K562 (cell line): Measurements from ENCODE around the gene CCDC28B. TPM values are rescaled to one million over a fixed set of nuclear protein-coding genes. Genes with fewer than 3 reads are reported as not detected.

ENCODE experiments used
- CREM ChIP-seq: IDR thresholded peaks from 2 replicates; pipeline ENCODE4 v1.6.1; 2014; ENCODE audit warnings: antibody characterized with exemption, low read depth
- GTF2A2 ChIP-seq: IDR thresholded peaks from 2 replicates; pipeline ENCODE4 v1.6.1; 2016; ENCODE audit warnings: mild to moderate bottlenecking, missing genetic modification characterization, missing compliant biosample characterization
- KDM5B ChIP-seq: fragments of 200-600 bp; sonication (generic); IDR thresholded peaks from 2 replicates; pipeline ENCODE4 v1.6.1; 2012; ENCODE audit warnings: low read depth, mild to moderate bottlenecking, moderate library complexity, low read length, control low read depth, inconsistent platforms; ENCODE audit not compliant: insufficient replicate concordance
- LCOR ChIP-seq: sonication (generic); formaldehyde crosslinking; IDR thresholded peaks from 2 replicates; pipeline ENCODE4 v1.8.0; 2022; ENCODE audit warnings: mild to moderate bottlenecking, missing genetic modification reagents
- MCM2 ChIP-seq: fragments of 450-650 bp; IDR thresholded peaks from 2 replicates; pipeline ENCODE4 v1.6.1; 2017; ENCODE audit warnings: low read depth, mild to moderate bottlenecking
- MYNN ChIP-seq, 2 experiments: sonication (generic); formaldehyde crosslinking in 1 of 2; IDR thresholded peaks; 2 replicates each; pipeline versions ENCODE4 v1.5.0 to v1.6.1; 2016 to 2020; ENCODE audit warnings: antibody characterized with exemption in 1 of 2, missing genetic modification reagents in 1 of 2
- NFIC ChIP-seq: fragments of 450-650 bp; IDR thresholded peaks from 2 replicates; pipeline ENCODE4 v1.6.1; 2017; ENCODE audit warnings: mild to moderate bottlenecking, inconsistent platforms
- NONO ChIP-seq, 2 experiments: fragments of 200-400 bp in 1 of 2; fragments of 450-650 bp in 1 of 2; formaldehyde crosslinking in 1 of 2; IDR thresholded peaks; 2 replicates each; pipeline ENCODE4 v1.6.1; 2017; ENCODE audit warnings: low read depth in 2 of 2, mild to moderate bottlenecking in 2 of 2, moderate library complexity in 2 of 2, low read length in 1 of 2
- PHF8 ChIP-seq: fragments of 200-600 bp; sonication (generic); IDR thresholded peaks from 2 replicates; pipeline ENCODE4 v1.6.1; 2012; ENCODE audit warnings: mixed run types, mild to moderate bottlenecking, inconsistent platforms, low read length, moderate library complexity, borderline replicate concordance
- RFX7 ChIP-seq: fragments of 250-450 bp; sonication (Bioruptor Pico); IDR thresholded peaks from 2 replicates; pipeline ENCODE4 v1.5.1; 2021; ENCODE audit warnings: mild to moderate bottlenecking
- SOX6 ChIP-seq: fragments of 450-650 bp; IDR thresholded peaks from 2 replicates; pipeline ENCODE4 v1.6.1; 2014; ENCODE audit warnings: mild to moderate bottlenecking
- TAF9B ChIP-seq: fragments of 450-650 bp; IDR thresholded peaks from 2 replicates; pipeline ENCODE4 v1.6.1; 2018; ENCODE audit warnings: mild to moderate bottlenecking; ENCODE audit not compliant: partially characterized antibody
- ZBTB1 ChIP-seq: sonication (generic); formaldehyde crosslinking; IDR thresholded peaks from 2 replicates; pipeline ENCODE4 v1.8.1; 2023; ENCODE audit warnings: missing genetic modification reagents, low read depth, mild to moderate bottlenecking, borderline replicate concordance
- ZC3H8 ChIP-seq: fragments of 450-650 bp; IDR thresholded peaks from 2 replicates; pipeline ENCODE4 v1.6.1; 2017
- ZNF143 ChIP-seq: sonication (generic); formaldehyde crosslinking; IDR thresholded peaks from 2 replicates; pipeline ENCODE4 v1.9.0; 2022; ENCODE audit warnings: mild to moderate bottlenecking, missing genetic modification reagents
- ZNF589 ChIP-seq: fragments of 200-800 bp; sonication (Bioruptor generic); IDR thresholded peaks from 2 replicates; pipeline ENCODE4 v1.6.1; 2016; ENCODE audit warnings: low read depth, missing genetic modification characterization, missing compliant biosample characterization
- polyA plus RNA-seq, 8 experiments: library from polyadenylated mRNA; depleted of rRNA in 4 of 8; stranded (reverse) in 5 of 8; unstranded in 3 of 8; fragments of >200 nt; fragmentation: Nextera tagmentation in 2 of 8; fragmentation: Illumina TruSeq in 1 of 8; extraction: Ambion mirVana in 2 of 8; extraction: Trizol in 1 of 8; gene quantifications; 2 replicates each; pipeline versions ENCODE4 v1.2.1 to v1.2.3, GENCODE V29; 2011 to 2014; ENCODE audit warnings: inconsistent platforms in 1 of 8, missing spikeins in 1 of 8
- total RNA-seq, 7 experiments: library from RNA; depleted of rRNA in 6 of 7; stranded (reverse); fragments of >200 nt in 6 of 7; fragmentation: Illumina TruSeq in 2 of 7; extraction: Trizol in 2 of 7; gene quantifications; 2 replicates each; pipeline versions ENCODE4 v1.2.1 to v1.2.3, GENCODE V29; 2011 to 2021; ENCODE audit warnings: low replicate concordance in 1 of 7
- TF ChIP-seq, protein P1 (sequence below), 2 experiments: fragments of 200-800 bp in 1 of 2; sonication (Bioruptor generic) in 1 of 2; sonication (generic) in 1 of 2; formaldehyde crosslinking in 1 of 2; IDR thresholded peaks in 1 of 2; conservative IDR thresholded peaks in 1 of 2; 2 replicates each; pipeline versions ENCODE4 v1.5.0 to v1.6.1; 2016 to 2020; ENCODE audit warnings: missing compliant biosample characterization in 1 of 2, missing genetic modification characterization in 1 of 2, missing genetic modification reagents in 1 of 2
- TF ChIP-seq, protein P2 (sequence below), 2 experiments: fragments of 450-650 bp; IDR thresholded peaks; 2 replicates each; pipeline ENCODE4 v1.6.1; 2016; ENCODE audit warnings: mild to moderate bottlenecking in 2 of 2, borderline replicate concordance in 1 of 2, low read depth in 1 of 2, moderate library complexity in 1 of 2

The CCDC28B gene
- total and polyA plus RNA-seq, 9 of the 15 experiments (the other 6 are each of a cell fraction or from before 2014, with no cell fraction given), result 5.7 to 54.5 (median 31.7) TPM

DNA sequence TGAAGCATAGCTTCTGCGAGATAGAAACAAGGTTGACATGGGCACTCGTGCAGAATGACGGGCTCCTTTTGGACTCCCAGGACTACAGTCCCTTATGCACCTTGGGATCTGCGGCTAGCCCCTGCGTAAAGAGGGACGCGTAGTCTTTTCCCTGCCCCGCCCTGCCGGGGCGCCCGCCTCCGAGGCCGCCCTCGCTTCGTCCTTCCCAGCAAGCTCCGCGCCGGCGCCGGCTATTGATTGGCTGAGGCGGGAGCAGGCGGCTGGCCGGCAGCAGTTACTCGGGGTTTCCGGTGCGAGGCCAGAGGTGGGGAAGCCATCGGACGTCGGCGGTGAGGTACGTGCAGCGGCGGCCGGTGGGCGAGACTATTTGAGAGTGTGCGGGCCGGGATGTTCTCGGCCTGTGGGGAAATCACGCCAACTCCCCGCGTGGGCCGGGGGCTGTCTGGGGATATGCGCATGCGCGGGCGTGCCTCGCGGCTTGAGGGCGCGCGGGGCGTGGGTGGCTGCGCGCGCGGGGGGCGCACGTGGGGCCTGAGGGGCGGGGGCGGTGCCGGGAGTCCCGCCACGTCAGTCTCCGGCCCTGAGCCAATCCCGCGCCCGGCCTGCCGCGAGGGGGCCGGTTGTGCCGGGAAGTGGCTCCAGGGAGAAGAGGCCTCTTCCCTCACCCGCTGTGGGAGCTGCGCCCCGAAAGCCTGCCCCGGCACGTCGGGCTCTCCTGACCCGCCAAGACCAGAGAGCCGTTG, 20.8 kb upstream of the CCDC28B start, which contains the start of gene TXLNA (continued):
- TF ChIP-seq NONO (IDR thresholded peaks at IDR 0.05; ENCODE audit: low read depth in 2 of 2, low read length in 1 of 2) (peak; percentile 58 to 75; a peak in 2 of 4 replicates), ZNF589 (peak; percentile 98), TAF9B (peak; percentile 49), PHF8 (peak; percentile 94), GTF2A2 (no peak), LCOR (CRISPR knock-in tag) (peak; percentile 89), MCM2 (no peak), RFX7 (no peak), KDM5B (peak; percentile 84), SOX6 (peak; percentile 40; the same call in 1 of the 2 replicates), ZNF143 (CRISPR knock-in tag) (peak; percentile 85), MYNN (IDR thresholded peaks at IDR 0.05) (no peak), MYNN (CRISPR knock-in tag; IDR thresholded peaks at IDR 0.05) (no peak), NFIC (peak; percentile 71), ZC3H8 (no peak), CREM (peak; percentile 79), ZBTB1 (peak; percentile 10; the same call in 1 of the 2 replicates)
- TF ChIP-seq, protein P1, sequence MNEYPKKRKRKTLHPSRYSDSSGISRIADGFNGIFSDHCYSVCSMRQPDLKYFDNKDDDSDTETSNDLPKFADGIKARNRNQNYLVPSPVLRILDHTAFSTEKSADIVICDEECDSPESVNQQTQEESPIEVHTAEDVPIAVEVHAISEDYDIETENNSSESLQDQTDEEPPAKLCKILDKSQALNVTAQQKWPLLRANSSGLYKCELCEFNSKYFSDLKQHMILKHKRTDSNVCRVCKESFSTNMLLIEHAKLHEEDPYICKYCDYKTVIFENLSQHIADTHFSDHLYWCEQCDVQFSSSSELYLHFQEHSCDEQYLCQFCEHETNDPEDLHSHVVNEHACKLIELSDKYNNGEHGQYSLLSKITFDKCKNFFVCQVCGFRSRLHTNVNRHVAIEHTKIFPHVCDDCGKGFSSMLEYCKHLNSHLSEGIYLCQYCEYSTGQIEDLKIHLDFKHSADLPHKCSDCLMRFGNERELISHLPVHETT (CRISPR knock-in tag; conservative IDR thresholded peaks at IDR 0.05 in 1 of 2, IDR thresholded peaks at IDR 0.05 in 1 of 2), result peak in 1 of 2 experiments; percentile 96; a peak in 2 of 4 replicates
- TF ChIP-seq, protein P2, sequence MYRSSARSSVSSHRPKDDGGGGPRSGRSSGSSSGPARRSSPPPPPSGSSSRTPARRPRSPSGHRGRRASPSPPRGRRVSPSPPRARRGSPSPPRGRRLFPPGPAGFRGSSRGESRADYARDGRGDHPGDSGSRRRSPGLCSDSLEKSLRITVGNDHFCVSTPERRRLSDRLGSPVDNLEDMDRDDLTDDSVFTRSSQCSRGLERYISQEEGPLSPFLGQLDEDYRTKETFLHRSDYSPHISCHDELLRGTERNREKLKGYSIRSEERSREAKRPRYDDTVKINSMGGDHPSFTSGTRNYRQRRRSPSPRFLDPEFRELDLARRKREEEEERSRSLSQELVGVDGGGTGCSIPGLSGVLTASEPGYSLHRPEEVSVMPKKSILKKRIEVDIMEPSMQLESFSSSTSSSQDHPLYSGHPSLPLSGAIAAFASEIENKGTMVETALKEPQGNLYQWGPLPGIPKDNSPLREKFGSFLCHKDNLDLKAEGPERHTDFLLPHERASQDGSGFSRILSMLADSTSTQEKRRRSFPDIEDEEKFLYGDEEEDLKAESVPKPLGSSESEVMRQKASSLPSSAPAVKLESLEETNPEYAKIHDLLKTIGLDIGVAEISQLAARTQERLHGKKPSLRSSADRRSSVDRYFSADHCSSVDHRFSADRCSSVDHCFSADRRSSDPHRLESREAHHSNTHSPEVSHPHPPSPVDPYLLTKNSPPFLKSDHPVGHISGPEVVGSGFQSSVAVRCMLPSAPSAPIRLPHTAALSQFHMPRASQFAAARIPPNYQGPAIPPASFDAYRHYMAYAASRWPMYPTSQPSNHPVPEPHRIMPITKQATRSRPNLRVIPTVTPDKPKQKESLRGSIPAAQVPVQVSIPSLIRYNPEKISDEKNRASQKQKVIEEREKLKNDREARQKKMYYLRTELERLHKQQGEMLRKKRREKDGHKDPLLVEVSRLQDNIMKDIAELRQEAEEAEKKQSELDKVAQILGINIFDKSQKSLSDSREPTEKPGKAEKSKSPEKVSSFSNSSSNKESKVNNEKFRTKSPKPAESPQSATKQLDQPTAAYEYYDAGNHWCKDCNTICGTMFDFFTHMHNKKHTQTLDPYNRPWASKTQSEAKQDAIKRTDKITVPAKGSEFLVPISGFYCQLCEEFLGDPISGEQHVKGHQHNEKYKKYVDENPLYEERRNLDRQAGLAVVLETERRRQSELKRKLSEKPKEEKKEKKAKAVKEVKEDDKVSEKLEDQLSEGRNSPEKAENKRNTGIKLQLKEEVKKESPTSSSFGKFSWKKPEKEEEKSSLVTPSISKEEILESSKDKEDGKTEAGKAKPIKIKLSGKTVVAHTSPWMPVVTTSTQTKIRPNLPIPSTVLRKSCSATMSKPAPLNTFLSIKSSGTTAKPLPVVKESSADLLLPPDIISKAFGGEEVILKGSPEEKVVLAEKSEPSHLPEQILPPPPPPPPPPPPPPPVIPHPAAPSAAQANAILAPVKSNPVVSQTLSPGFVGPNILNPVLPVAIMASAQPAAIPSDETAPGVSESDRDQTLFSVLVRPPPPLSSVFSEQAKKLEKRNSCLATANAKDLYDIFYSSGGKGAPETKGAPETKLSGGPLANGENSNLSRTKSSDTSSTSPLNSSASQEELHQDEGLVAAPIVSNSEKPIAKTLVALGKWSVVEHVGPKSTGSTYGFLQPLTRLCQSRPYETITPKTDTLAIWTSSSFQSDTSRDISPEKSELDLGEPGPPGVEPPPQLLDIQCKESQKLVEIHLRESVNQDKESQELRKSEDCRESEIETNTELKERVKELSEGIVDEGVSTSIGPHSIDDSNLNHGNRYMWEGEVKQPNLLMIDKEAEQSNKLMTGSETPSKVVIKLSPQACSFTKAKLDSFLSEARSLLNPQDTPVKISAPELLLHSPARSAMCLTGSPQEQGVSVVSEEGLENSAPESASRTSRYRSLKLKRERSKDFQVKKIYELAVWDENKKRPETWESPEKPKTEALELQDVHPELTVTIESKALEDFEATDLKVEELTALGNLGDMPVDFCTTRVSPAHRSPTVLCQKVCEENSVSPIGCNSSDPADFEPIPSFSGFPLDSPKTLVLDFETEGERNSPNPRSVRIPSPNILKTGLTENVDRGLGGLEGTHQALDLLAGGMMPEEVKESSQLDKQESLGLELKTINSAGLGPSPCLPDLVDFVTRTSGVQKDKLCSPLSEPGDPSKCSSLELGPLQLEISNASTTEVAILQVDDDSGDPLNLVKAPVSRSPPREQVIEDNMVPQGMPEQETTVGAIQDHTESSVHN (IDR thresholded peaks at IDR 0.05; ENCODE audit: borderline replicate concordance in 1 of 2, low read depth in 1 of 2), result no peak
